Measurements from ENCODE around the gene PPFIA4. TPM values are rescaled to one million over a fixed set of nuclear protein-coding genes. Genes with fewer than 3 reads are reported as not detected.

PPFIA4 gene
- polyA plus RNA-seq, 1 of the 3 experiments (the other 2 are of a cell fraction): 4.4 TPM

- no peaks in the 10 kb centered on the region for H3K27me3 ChIP-seq (ENCODE audit: insufficient read depth)
- H3K9ac ChIP-seq: no peak overlapping the region
- H3K4me3 ChIP-seq (ENCODE audit: low read depth in 2 of 2, low read length in 1 of 2): no peak overlapping the region
- H4K20me1 ChIP-seq (ENCODE audit: insufficient read depth): no peaks in the 10 kb centered on the region
- no peaks in the 10 kb centered on the region for H3K9me3 ChIP-seq
- TF ChIP-seq, protein P1, sequence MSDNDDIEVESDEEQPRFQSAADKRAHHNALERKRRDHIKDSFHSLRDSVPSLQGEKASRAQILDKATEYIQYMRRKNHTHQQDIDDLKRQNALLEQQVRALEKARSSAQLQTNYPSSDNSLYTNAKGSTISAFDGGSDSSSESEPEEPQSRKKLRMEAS (IDR thresholded peaks at IDR 0.05; ENCODE audit: low read depth): no peak
- no peak for TF ChIP-seq USF2 (IDR thresholded peaks at IDR 0.05; ENCODE audit: borderline replicate concordance, low read depth, low read length)
- TF ChIP-seq MEF2A (IDR thresholded peaks at IDR 0.05; ENCODE audit: borderline replicate concordance, low read depth): no peak
- TF ChIP-seq RXRA (IDR thresholded peaks at IDR 0.05; ENCODE audit: borderline replicate concordance, low read depth): no peak
- TF ChIP-seq, protein P2, sequence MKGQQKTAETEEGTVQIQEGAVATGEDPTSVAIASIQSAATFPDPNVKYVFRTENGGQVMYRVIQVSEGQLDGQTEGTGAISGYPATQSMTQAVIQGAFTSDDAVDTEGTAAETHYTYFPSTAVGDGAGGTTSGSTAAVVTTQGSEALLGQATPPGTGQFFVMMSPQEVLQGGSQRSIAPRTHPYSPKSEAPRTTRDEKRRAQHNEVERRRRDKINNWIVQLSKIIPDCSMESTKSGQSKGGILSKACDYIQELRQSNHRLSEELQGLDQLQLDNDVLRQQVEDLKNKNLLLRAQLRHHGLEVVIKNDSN (IDR thresholded peaks at IDR 0.05; ENCODE audit: borderline replicate concordance, low read depth): no peak
- peak overlapping the region in 1 of 2 experiments; percentile 39; a peak in 1 of 4 replicates for H3K27ac ChIP-seq (ENCODE audit: low read depth in 2 of 2, low read length in 1 of 2)
- H3F3A ChIP-seq (replicated peaks; ENCODE audit: insufficient read depth): no peaks in the 10 kb centered on the region
- no peak overlapping the region for H3K4me2 ChIP-seq
- no peaks in the 10 kb centered on the region for H3K79me2 ChIP-seq (ENCODE audit: insufficient read depth)
- H3K9me2 ChIP-seq: no peaks in the 10 kb centered on the region
- WGBS (ENCODE audit: low lambda C conversion rate): 80% methylated on average over 3 of the region's 3 CpGs
- ChIA-PET POLR2A (interaction anchor here (0.8 to 1.1 kb wide), 2 partner anchors 17 to 23 kb away, joined by 3 read pairs; no protein-coding TSS in a partner anchor), CTCF (interaction anchor here (0.9 to 15.3 kb wide), 12 partner anchors 11 to 217 kb away, joined by 3 to 228 read pairs (median 4); partner anchors contain the start of gene MYOG)
- no peak overlapping the region for H2AFZ ChIP-seq (ENCODE audit: low read depth)
- H3K36me3 ChIP-seq (replicated peaks in 1 of 2; ENCODE audit: control insufficient read depth in 1 of 2, insufficient read depth in 2 of 2, low read length in 1 of 2): no peaks in the 10 kb centered on the region
- H3K4me1 ChIP-seq (ENCODE audit: control insufficient read depth in 1 of 2, insufficient read depth in 2 of 2, low read depth in 1 of 2, low read length in 1 of 2): peaks cover 2 to 23% of the 10 kb centered on the region in 2 experiments; a peak in 2 of 4 replicates
- no peak for DNase-seq
Measured at GRCh38 chr1:203052601-203053000, 26.3 kb downstream of the PPFIA4 start.

GRCh38 chr1:203054184-203054583, 27.9 kb downstream of the PPFIA4 start:
- Histone ChIP-seq H3K9me2 (no peaks in the 10 kb centered on the region), H3K27me3 (ENCODE audit: insufficient read depth) (no peaks in the 10 kb centered on the region), H3K4me2 (no peak overlapping the region), H2AFZ (ENCODE audit: low read depth) (no peak overlapping the region), H3F3A (replicated peaks; ENCODE audit: insufficient read depth) (no peaks in the 10 kb centered on the region), H3K9me3 (no peaks in the 10 kb centered on the region), H3K4me1 (ENCODE audit: control insufficient read depth in 1 of 2, insufficient read depth in 2 of 2, low read depth in 1 of 2, low read length in 1 of 2) (peaks cover 0 to 34% of the 10 kb centered on the region in 2 experiments; a peak in 1 of 4 replicates), H4K20me1 (ENCODE audit: insufficient read depth) (no peaks in the 10 kb centered on the region), H3K9ac (no peak overlapping the region), H3K27ac (ENCODE audit: low read depth in 2 of 2, low read length in 1 of 2) (no peak overlapping the region), H3K79me2 (ENCODE audit: insufficient read depth) (no peaks in the 10 kb centered on the region), H3K4me3 (ENCODE audit: low read depth in 2 of 2, low read length in 1 of 2) (no peak overlapping the region), H3K36me3 (replicated peaks in 1 of 2; ENCODE audit: control insufficient read depth in 1 of 2, insufficient read depth in 2 of 2, low read length in 1 of 2) (no peaks in the 10 kb centered on the region)
- TF ChIP-seq ZBTB33 (IDR thresholded peaks at IDR 0.05; ENCODE audit: borderline replicate concordance, low read depth) (no peak), USF2 (IDR thresholded peaks at IDR 0.05; ENCODE audit: borderline replicate concordance, low read depth, low read length) (no peak), RFX5 (IDR thresholded peaks at IDR 0.05; ENCODE audit: low read length) (no peak), YY1 (IDR thresholded peaks at IDR 0.05; ENCODE audit: low read depth) (no peak)
- POLR2A ChIA-PET: no interaction called here
- no peak for DNase-seq
- 42% methylated on average over 1 of the region's 1 CpG for WGBS (ENCODE audit: low lambda C conversion rate)
- CTCF ChIA-PET: interaction anchor here (0.8 to 13.2 kb wide), 9 partner anchors 10 to 215 kb away, joined by 3 to 131 read pairs (median 10); partner anchors contain the start of gene PPFIA4
